AG09319 (cell line): ENCODE data around the gene FAM184A.

ENCODE experiments used
- DNase-seq: peaks from one replicate; pipeline ENCODE4 v3.0.0-alpha.2; 2010; ENCODE audit warnings: low read depth; ENCODE audit errors: extremely low read depth
- TF ChIP-seq, protein P1 (sequence below): IDR thresholded peaks from 2 replicates; pipeline ENCODE4 v1.5.1; 2011; ENCODE audit warnings: low read depth, mild to moderate bottlenecking, inconsistent platforms, low read length, moderate library complexity

The FAM184A gene

DNA sequence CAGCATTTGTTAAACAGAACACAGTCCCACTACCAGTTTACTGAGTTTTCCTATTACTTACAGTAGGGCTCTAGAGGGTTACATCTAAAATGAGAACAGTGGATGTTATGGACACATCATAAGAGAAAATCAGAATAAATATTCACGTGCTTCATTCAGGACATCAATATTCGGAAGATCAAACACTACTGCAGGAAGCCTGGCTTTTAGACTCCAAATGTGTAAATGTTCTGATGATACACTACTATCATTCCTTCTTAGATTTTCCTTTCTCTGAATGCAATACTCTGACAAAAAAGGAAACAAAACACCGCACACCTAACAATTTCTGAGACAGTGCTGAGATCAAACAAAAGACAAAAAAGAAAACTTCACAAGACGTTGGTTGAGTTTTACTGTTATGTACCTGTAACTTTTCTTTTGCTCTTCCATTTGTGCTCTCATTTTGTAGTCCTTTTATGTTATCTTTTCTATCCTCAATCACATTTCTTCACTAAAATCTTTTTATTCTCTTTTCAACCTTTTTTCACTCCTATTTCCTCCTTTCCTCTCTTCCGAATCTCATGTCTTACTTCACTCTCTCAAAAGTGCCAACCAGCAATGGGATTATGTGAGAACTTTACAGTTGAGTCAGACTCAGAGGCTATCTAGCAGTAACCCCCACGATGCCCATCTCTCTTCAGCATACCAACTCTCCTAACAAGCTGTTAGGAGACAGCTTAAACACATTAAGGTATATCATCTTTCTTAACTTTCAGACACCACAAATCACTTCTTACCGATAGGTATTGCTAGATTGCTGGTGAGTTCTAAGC lies 1.7 kb downstream of the FAM184A start:
- TF ChIP-seq, protein P1, sequence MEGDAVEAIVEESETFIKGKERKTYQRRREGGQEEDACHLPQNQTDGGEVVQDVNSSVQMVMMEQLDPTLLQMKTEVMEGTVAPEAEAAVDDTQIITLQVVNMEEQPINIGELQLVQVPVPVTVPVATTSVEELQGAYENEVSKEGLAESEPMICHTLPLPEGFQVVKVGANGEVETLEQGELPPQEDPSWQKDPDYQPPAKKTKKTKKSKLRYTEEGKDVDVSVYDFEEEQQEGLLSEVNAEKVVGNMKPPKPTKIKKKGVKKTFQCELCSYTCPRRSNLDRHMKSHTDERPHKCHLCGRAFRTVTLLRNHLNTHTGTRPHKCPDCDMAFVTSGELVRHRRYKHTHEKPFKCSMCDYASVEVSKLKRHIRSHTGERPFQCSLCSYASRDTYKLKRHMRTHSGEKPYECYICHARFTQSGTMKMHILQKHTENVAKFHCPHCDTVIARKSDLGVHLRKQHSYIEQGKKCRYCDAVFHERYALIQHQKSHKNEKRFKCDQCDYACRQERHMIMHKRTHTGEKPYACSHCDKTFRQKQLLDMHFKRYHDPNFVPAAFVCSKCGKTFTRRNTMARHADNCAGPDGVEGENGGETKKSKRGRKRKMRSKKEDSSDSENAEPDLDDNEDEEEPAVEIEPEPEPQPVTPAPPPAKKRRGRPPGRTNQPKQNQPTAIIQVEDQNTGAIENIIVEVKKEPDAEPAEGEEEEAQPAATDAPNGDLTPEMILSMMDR = no peak
- no peak for DNase-seq

GRCh38 chr6:119076173-119076572 lies 2.3 kb downstream of the FAM184A start:
- DNase-seq = no peak
- TF ChIP-seq, protein P1 = no peak

DNA sequence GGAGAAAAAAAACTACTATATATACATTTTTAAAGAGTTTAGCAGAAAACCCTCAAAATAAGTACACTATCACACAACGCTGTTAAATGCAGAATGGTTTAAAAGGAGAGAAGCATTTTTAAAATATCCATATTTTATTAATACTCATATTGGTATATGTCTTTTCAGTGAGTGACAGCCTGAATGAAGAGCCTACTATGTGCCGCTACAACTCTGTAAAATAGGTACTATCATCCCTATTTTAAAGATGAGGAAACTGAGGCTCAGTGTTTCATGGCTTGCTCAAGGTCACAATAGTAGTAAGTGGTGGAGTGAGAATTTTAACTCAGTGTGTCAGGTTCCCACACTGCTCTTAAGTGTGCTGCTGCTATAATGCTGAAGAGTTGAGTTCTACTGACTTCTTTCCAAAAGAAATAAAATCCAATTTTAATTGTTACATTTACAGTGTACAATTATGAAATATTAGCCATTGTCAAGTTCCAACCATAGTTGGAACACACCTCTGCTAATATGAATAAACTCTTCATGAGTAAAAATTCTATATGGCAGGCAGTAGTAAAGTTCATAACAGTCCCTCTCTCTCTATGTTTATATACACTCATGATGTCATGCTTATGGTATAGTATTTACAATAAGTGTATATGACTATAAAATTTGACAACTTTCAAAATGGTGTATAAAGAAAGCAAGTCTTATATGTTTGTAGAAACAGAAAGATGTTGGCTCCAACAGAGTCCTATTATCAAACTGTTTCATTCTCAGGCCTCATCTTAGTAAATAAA lies 3.1 kb downstream of the FAM184A start:
- TF ChIP-seq, protein P1 = no peak
- DNase-seq = no peak

- no peak for DNase-seq
- TF ChIP-seq, protein P1 = no peak
These were observed 5.0 kb downstream of the FAM184A start for GRCh38 chr6:119073307-119074051.

- no peak for DNase-seq
- TF ChIP-seq, protein P1 = no peak
These were observed 6.9 kb downstream of the FAM184A start for GRCh38 chr6:119071576-119071975.

- TF ChIP-seq, protein P1 = no peak
- DNase-seq = no peak
These were observed 11.4 kb downstream of the FAM184A start for GRCh38 chr6:119067091-119067490.
